Muscle of back (tissue), 11 donors: ENCODE measurements around the gene SECTM1. TPM values are rescaled to one million over a fixed set of nuclear protein-coding genes. Genes with fewer than 3 reads are reported as not detected.

Experiments
- DNase-seq, 3 donors: peaks; one replicate each; pipeline versions ENCODE4 v3.0.0 to v3.0.0-alpha.2; 2013
- polyA plus RNA-seq, 10 donors: library from polyadenylated mRNA; unstranded; fragments of 120-200 nt; gene quantifications; one replicate each; pipeline ENCODE4 v1.2.1, GENCODE V29; 2013; ENCODE audit not compliant: insufficient read length in 10 of 10

Gene SECTM1
- polyA plus RNA-seq, 10 donors = 2.0 to 14.6 (median 2.8) TPM

- DNase-seq = no peak
Observed at GRCh38 chr17:82281502-82282238, 51.9 kb downstream of the SECTM1 start.

GRCh38 chr17:82281076-82281475, 52.5 kb downstream of the SECTM1 start:
- no peak for DNase-seq

GRCh38 chr17:82280537-82280936, 53.0 kb downstream of the SECTM1 start:
- DNase-seq = no peak

GRCh38 chr17:82278786-82279391, 54.7 kb downstream of the SECTM1 start:
- DNase-seq = no peak

- no peak for DNase-seq
Observed at GRCh38 chr17:82278308-82278707, 55.3 kb downstream of the SECTM1 start.

- no peak for DNase-seq
Observed at GRCh38 chr17:82277851-82278250, 55.7 kb downstream of the SECTM1 start.

- DNase-seq = no peak
Observed at GRCh38 chr17:82276938-82277337, 56.6 kb downstream of the SECTM1 start.

GRCh38 chr17:82275326-82275725, 58.2 kb downstream of the SECTM1 start:
- no peak for DNase-seq

- no peak for DNase-seq
Observed at GRCh38 chr17:82274134-82275020, 59.2 kb downstream of the SECTM1 start.

GRCh38 chr17:82273327-82274133, 60.0 kb downstream of the SECTM1 start, which contains the start of gene CSNK1D:
TSS of gene CSNK1D (minus strand) at chr17:82273700. CDS start at chr17:82273381, 319 bp downstream.
- peak; percentile 87 to 99 (median 94) for DNase-seq

- peak in 1 of 3 donors; percentile 53 for DNase-seq
Observed at GRCh38 chr17:82272495-82273326, 60.9 kb downstream of the SECTM1 start.

GRCh38 chr17:82271401-82271800, 62.2 kb downstream of the SECTM1 start:
- no peak for DNase-seq

Other genes starting within 250 kb of the SECTM1 start
- 10 to 100 TPM; 17.6 to 47.7 (median 28.6) TPM for gene FASN, start 235.5 kb downstream of the SECTM1 start, polyA plus RNA-seq
- 10 to 100 TPM; 15.7 to 32.8 (median 22.1) TPM for gene CCDC57, start 120.9 kb downstream of the SECTM1 start, polyA plus RNA-seq
- 10 to 100 TPM; 20.2 to 39.1 (median 23.3) TPM for gene SLC16A3, start 104.7 kb downstream of the SECTM1 start, polyA plus RNA-seq
- 10 to 100 TPM; 60.6 to 74.0 (median 65.9) TPM for gene CSNK1D, start 60.1 kb downstream of the SECTM1 start, polyA plus RNA-seq
- gene CD7, start 16.2 kb downstream of the SECTM1 start, polyA plus RNA-seq = 1 to 10 TPM in 3 of 10 donors, under 1 TPM in 7; 0.27 to 5.9 (median 0.67) TPM
- under 1 TPM in 3 of 10 donors, not detected in 7; 0.14 to 0.20 (median 0.15) TPM for gene TEX19, start 25.5 kb upstream of the SECTM1 start, polyA plus RNA-seq
- gene UTS2R, start 38.0 kb upstream of the SECTM1 start, polyA plus RNA-seq = 1 to 10 TPM; 2.2 to 9.3 (median 4.1) TPM
- gene HEXD, start 84.6 kb upstream of the SECTM1 start, polyA plus RNA-seq = 10 to 100 TPM; 17.0 to 29.4 (median 18.4) TPM
- 10 to 100 TPM; 13.1 to 26.1 (median 19.0) TPM for gene OGFOD3, start 84.8 kb upstream of the SECTM1 start, polyA plus RNA-seq
- 10 to 100 TPM; 27.8 to 39.2 (median 29.6) TPM for gene CYBC1, start 117.0 kb upstream of the SECTM1 start, polyA plus RNA-seq
- gene NARF, start 125.0 kb upstream of the SECTM1 start, polyA plus RNA-seq = 10 to 100 TPM; 55.4 to 93.2 (median 65.5) TPM
- 10 to 100 TPM; 34.3 to 45.3 (median 40.1) TPM for gene FOXK2, start 186.0 kb upstream of the SECTM1 start, polyA plus RNA-seq